Raji (cell line): ENCODE results near the gene CCDC39.

Experiments
- POLR2A ChIP-seq: IDR thresholded peaks from 2 replicates; pipeline ENCODE4 v1.6.1; 2011; ENCODE audit warnings: low read depth, low read length, control low read depth; ENCODE audit not compliant: insufficient read depth

Gene CCDC39

DNA sequence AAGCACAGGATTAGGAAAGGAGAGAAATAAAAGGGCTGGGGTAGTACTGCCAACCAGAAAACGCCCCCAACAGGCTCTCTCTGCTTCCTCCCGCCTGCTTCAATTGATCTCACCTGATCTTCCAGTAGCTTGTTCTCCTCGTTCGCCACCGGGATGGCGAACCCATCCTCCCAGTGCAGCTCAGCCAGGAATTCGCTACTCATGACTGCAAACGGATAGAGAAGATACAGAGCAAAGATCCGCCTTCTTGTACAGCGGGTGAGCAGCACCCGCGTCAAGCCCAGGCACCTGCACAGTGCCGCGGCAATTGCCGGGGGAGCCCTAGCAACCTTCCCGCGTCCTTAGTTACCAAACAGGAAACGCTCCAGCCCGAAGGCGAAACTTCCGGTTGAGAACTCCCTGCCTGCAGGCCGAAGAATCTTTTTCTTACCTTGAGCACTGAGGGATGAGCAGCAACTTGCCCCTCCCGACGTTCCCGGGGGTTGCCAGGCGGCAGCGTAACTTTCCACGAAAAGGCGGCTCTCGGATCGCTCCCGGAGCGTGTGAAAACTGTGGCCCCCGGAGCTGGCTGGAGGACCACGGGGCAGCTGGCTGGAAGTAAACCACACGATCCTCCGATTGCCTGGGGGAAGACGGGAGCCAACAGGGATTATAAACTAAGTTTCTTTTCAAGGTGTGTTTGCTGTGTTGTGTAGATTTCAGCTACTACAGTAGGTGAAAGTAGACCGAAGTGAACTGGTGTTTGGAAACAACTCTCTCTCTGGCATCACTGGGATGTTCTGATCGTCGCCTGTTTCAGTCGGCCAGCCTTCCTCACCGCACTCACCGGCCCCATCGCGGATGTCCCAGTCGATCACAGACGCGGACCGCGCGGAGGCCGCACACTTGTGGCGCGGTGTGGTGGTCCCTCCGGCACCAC lies at the start of gene CCDC39:
CCDC39 (minus strand) TSS at position 312 of the 919 bp plus-strand sequence; CDS start at position 203, 109 bp downstream.
- no peak for TF ChIP-seq POLR2A

DNA sequence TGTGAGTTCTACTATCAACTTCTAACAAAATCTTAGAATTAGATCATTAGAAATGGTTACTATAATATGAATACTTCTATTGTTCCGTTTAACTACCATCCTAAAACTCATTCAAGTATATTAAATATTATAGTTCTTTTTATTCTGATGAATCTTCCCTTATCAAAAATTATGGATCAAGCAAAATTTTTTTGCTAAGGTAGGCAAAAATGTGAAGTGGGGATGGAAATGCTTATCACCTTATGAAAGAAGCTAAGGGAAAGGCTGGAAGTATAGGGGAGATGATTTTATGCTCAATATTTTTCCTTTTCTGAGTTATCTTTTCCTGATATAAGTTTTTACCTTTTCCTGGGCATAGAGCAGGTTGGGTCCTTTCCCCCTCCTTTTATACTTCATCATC lies 40.7 kb upstream of the CCDC39 start:
- TF ChIP-seq POLR2A: no peak

DNA sequence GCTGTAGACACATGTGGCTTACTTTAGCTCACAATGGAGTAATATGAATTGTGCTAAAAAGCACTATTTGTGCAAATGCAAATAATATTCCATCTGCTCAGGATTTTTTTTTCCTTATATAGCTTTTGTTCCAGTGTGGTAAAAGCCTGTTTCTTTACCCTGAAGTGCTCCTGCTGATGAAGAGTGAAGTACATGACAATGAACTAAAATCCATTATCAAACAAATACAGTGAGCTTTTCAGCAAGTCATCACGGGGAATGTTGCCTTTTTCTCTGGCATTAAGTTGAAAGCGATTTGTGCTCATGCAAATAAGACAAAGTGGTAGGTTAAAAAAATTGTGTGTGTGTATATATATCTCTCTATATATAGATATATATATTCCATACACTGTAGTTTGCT lies 28.6 kb upstream of the CCDC39 start:
- no peak for TF ChIP-seq POLR2A

DNA sequence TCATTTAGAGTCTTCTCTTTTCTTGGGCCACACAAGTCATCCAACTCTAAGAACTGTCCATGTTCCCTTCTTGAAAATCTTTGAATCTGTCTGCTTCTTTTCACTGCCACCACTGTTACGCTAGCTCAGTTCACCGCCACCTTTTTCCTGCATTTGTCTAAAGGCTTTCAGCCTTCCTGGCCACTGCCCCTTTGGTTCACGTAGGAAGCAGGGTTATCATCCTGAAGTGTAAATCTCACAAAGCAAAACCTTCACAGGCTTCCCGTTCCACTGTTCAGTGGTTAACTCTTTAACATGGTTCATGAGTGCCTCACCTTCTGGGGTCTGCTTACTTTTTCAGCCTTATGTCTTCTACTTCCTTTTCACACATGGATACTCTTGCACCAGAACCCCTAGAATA lies 26.3 kb upstream of the CCDC39 start:
- no peak for TF ChIP-seq POLR2A

DNA sequence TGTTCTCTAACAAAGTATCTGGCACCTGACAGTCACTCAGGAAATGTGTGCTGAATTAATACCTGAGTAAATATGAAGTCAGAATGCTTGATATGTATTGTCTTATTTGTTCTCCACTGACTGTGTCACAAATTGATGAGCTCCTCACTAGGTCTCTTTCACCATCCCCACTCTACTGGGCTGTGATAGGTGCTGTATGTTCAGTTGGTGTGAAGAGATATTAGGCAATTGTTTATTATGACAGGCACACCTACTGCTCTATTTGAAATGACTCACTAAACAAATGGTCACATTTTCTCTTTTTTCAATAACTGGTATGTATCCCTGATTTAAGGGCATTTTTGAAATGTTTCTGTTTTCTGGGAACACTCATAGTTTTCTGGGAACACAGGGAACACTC lies 25.2 kb upstream of the CCDC39 start:
- TF ChIP-seq POLR2A: no peak

DNA sequence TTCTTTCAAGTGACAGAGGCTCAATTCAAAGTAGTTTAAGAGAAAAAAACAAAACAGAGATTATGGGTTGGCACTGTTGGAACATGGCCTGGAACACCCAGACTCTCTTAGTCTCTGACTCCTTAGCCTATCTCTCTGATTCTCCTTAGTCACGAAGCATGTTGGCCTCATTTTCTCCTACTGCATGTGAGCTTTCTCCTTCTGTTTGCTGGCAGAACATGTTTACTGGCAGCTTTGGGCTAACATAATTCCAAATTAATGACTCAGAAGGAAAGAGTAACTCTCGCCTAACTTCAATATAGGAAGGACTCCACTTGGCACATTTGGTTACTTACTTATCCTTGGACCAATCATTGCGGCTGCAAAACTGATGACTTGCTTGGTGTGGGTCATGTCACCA lies 21.7 kb upstream of the CCDC39 start:
- no peak for TF ChIP-seq POLR2A

DNA sequence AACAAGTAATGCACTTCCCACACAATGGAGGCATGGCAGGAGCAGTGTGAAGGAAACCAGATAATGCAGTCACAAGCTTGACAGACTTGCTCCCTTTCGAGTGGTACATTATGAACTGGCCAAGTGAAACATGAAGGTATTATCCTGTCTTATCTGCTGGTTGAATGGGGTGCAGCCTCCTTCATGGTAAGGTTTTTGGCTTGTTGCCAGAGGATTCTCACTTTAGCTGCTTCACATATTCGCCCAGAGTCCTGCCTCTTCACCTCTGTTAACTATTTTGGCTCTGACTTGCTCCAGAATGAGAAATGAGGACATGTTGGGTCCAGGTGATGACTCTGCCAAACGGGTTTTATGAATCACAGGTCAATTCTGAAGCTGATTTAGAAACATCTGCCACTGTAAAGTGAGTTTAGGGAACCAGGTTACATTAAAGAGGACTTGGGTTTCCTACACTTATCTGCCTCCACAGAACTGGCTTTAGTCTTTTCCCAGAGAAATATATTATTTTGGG lies 19.5 kb upstream of the CCDC39 start:
- no peak for TF ChIP-seq POLR2A

DNA sequence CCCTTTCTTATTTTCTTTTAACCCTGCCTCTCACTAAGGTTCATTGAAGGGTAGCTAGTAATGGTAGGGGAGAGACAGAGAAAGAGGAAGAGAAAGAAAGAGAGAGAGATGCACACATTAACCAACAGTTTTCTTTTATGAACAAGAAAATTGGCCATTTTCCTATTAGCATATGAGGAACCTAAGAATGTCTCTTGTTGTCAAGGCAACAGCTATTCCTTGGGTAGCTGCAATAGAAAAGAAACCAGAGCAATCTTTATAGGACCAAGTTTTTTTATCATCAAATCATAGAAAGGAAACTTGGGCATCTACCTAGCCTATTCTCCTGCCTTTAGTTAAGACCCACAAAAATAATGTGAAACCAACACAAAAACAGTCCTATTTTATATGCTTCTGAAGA lies 15.0 kb upstream of the CCDC39 start:
- TF ChIP-seq POLR2A: no peak

DNA sequence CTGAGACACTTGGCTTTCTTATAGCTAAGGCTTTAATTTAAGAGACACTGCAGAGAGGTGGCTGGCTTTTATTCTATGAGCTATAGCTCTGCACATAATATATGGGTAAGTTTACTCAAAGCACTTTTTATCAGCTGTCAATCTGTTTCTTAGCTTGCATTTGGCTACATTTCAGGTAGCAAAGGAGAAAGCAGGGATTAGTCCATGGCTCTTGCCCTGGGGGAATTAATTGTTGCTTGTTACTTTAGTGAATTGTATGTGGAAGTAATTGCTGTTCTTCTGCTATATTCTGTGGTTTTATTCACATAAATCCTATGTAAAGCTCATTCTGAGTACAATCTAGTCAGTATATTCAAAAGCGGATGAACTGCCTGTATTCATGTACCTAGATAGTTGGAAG lies 14.4 kb upstream of the CCDC39 start:
- TF ChIP-seq POLR2A: no peak

DNA sequence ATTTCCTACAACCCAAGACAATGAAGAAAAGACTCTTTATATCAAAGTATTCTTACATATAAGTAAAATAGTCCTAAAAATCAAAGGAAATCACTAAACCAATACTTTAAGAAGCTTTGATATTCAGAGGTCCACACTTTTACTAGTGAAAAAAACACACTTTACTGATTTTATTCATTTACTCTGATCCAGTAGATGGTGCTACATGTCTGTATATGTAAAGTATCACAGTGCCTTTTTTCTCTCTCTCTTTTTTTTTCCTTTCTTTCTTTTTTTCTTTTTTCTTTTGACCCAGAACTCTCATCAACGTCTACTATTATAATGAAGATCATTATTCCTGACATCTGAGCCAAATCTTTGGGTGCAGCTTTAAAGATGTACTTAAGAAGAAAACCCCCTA lies 10.8 kb upstream of the CCDC39 start:
- no peak for TF ChIP-seq POLR2A

DNA sequence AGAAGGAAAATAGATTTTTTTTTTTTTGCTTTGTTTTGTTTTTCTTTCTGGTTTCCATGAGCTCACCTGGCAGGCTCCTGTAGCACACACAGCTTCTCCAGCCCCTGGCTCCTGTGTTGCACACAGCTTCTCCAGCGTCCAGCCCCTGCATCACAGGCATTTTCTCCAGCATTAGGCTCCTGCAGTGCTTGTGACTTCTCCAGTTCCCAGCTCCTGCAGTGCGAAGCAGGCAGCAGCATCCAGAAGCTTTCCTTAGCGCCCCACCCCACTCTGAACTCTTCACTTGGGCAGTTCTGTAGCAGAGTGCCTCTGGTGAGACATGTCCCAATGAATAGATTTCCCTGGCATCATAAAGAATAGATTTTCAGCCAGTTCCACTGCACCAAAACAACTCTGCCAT lies 5.5 kb upstream of the CCDC39 start:
- TF ChIP-seq POLR2A: no peak

DNA sequence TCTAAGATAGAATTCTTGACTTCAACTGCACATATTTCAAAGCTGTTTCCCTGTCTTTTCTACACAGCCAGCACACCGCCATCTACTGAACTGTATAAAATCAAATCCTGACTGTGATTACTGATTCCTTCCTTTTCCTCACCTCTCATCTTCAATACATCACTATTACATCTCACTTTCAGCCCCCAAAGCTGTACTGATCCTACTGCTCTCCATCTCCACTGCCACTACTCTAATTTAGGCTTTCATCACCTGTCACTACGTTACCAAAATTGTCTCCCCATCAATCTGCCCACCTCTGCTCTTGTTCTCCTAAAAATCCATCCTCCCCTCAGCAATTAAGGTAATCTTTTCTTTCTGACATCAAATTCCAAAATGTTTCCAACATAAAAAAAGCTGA lies 4.5 kb upstream of the CCDC39 start:
- no peak for TF ChIP-seq POLR2A

DNA sequence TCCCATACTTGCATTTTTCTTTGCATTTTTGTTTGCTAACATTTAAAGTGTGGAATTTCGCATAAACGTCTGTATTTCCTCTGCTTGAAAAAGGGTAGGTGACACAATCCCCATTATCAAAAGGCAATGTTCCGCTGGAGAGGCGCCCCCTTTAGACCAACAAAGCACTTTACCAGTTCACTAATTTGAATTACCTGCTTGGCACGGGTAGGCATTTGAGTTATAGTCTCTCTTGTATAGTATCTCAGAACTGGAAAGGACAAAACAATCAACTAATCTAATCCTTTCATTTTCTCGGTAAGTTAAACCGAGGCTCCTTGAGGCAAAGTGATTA lies 775 bp upstream of the CCDC39 start:
- no peak for TF ChIP-seq POLR2A

DNA sequence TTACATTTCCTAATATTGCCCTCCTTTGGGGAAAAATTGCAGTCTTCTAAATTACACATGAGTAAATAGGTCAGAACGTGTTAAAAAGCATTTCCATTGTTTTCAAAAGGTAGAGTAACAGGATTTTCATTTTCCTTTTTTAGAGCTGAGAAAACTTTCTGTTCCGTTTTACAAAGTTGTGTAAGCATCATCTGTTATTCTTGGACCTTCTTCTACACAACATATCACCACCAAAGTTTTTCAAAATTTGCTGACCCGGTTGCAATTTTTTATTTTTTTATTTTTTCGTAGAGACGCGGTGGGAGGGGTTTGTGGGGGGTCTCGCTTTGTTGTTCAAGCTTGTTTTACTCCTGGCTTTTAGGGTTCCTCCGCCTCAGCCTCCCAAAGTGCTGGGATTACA lies 1.1 kb downstream of the CCDC39 start:
- no peak for TF ChIP-seq POLR2A

DNA sequence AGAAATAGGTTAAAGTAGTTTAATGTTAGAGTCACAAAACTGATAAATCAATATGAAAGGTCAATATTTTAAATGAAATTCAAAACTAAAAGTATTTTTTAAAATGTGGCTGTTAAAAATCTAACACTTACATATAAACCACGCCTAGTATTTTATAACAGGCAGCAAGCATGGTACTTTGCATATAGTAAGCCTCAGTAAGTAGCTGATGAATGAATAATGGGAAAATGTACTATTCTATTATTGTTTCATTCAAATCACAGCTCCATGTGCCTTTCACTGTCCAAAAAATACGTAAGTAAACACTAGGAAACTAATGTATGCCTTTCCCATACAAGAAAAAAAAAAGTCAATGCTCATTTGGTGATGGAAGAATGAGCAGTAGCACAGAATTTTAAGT lies 17.8 kb downstream of the CCDC39 start:
- no peak for TF ChIP-seq POLR2A

DNA sequence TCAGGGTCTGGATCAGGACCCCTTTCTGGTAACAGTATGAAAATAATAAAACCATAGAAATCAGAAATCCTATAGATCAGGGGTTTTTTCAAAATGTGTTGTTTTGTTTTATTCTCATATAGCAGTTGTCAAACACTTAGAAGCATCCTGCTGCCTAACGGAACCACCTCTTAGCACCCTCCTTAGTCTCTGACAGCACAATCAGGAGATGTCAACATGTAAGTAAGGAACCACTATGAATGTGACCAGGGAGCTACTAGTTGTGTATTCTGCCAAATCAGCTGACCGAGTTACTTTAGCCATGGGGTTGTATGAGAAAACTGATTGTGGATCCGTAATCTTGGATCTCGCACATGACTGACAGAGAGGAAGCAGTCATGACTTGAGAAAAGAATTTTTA lies 22.2 kb downstream of the CCDC39 start:
- TF ChIP-seq POLR2A: no peak

DNA sequence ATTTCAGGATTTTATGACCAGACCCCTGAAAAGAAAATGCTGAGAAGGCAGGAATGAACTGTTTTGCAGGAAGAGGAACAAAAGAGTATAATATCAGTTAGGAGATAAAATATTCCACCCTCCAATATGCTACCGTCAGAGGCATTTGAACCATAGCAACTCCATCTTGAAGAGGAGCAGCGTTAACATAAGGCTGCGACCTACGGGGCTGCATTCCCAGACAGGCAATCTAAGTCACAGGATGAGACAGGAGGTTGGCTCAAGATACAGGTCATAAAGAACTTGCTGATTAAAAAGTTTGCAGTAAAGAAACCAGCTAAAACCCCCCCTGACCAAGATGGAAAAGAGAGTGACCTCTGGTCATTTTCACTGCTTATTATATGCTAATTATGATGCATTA lies 22.9 kb downstream of the CCDC39 start:
- no peak for TF ChIP-seq POLR2A
